Adrenal gland (tissue), 5 donors: ENCODE data around the gene CHURC1.

Source experiments
- CTCF ChIP-seq, 6 experiments: fragments of 450-650 bp in 4 of 6; fragments of 200-600 bp in 2 of 6; sonication (generic) in 1 of 6; IDR thresholded peaks; 1 replicate in 5 of 6; 2 replicates in 1 of 6; pipeline versions ENCODE4 v1.5.1 to v1.8.0; 2016 to 2021; ENCODE audit warnings: antibody characterized with exemption in 6 of 6, mild to moderate bottlenecking in 2 of 6, moderate library complexity in 1 of 6
- POLR2A ChIP-seq, 2 donors: fragments of 450-650 bp; IDR thresholded peaks; one replicate each; pipeline ENCODE4 v1.6.1; 2017; ENCODE audit warnings: antibody characterized with exemption in 2 of 2, mild to moderate bottlenecking in 2 of 2, moderate library complexity in 1 of 2
- donor health status: DM: no; HTN: no; CAD: no.

GRCh38 chr14:64954491-64955240, 40.4 kb downstream of the CHURC1 start:
- TF ChIP-seq CTCF (IDR thresholded peaks at IDR 0.05) (no peak), POLR2A (IDR thresholded peaks at IDR 0.05) (no peak)
